Stimulated activated CD4-positive, alpha-beta T cell treated with anti-CD3 and anti-CD28 coated beads, TNF-alpha, amount 100 ng/mL, for 48 hours (primary cell): Measurements from ENCODE around the gene LCN10.
"Not testable (repeated sequence)": the region's sequence is repeated elsewhere in the genome, so short reads cannot be mapped to it uniquely, and the experiment has no call there.

Experiments used
- DNase-seq, 3 donors: peaks; one replicate each; pipeline ENCODE4 v3.0.0-alpha.2; 2020; ENCODE audit warnings: low read depth in 3 of 3

Gene LCN10

GRCh38 chr9:136742591-136743391, at the start of gene LCN10:
Gene LCN10 (minus strand): TSS chr9:136742940. CDS start chr9:136742903, 37 bp downstream.
- no peak for DNase-seq

GRCh38 chr9:136791516-136792276, 49.0 kb upstream of the LCN10 start:
- peak; percentile 35 to 62 (median 57) for DNase-seq

GRCh38 chr9:136790640-136791515, 48.1 kb upstream of the LCN10 start, which contains the start of gene TMEM141:
Gene TMEM141 (plus strand): TSS chr9:136791344. CDS start chr9:136791371, 27 bp downstream.
- DNase-seq, result peak; percentile 100

GRCh38 chr9:136789523-136789937, 46.8 kb upstream of the LCN10 start:
- DNase-seq, result no peak

GRCh38 chr9:136788644-136789522, 46.1 kb upstream of the LCN10 start:
- not testable (repeated sequence) for DNase-seq

- peak; percentile 53 to 65 (median 57) for DNase-seq
Observed at GRCh38 chr9:136787690-136788400, 45.1 kb upstream of the LCN10 start.

GRCh38 chr9:136786983-136787382, 44.2 kb upstream of the LCN10 start:
- DNase-seq, result not testable (repeated sequence)

- no peak for DNase-seq
Observed at GRCh38 chr9:136786451-136786850, 43.7 kb upstream of the LCN10 start.

GRCh38 chr9:136785565-136786355, 43.0 kb upstream of the LCN10 start:
- DNase-seq, result not testable (repeated sequence)

- DNase-seq, result no peak
Observed at GRCh38 chr9:136784997-136785361, 42.2 kb upstream of the LCN10 start.

GRCh38 chr9:136784249-136784996, 41.7 kb upstream of the LCN10 start:
- DNase-seq, result no peak

GRCh38 chr9:136782452-136782851, 39.7 kb upstream of the LCN10 start:
- no peak for DNase-seq

- DNase-seq, result no peak
Observed at GRCh38 chr9:136779808-136780207, 37.1 kb upstream of the LCN10 start.

- no peak for DNase-seq
Observed at GRCh38 chr9:136777359-136777758, 34.6 kb upstream of the LCN10 start.

- no peak for DNase-seq
Observed at GRCh38 chr9:136776947-136777346, 34.2 kb upstream of the LCN10 start.

GRCh38 chr9:136775191-136775590, 32.5 kb upstream of the LCN10 start:
- no peak for DNase-seq

- no peak for DNase-seq
Observed at GRCh38 chr9:136774416-136775045, 31.8 kb upstream of the LCN10 start.

GRCh38 chr9:136773386-136774044, 30.8 kb upstream of the LCN10 start:
- DNase-seq, result no peak
